Astrocyte (in vitro differentiated cells and primary cell): ENCODE results near the gene RNF149.

Experiments used
- CTCF ChIP-seq: IDR thresholded peaks from 2 replicates; pipeline ENCODE4 v1.5.1; 2011; ENCODE audit warnings: low read depth, mild to moderate bottlenecking, inconsistent platforms, low read length, moderate library complexity; ENCODE audit not compliant: insufficient read depth
- EZH2 ChIP-seq: IDR thresholded peaks from 2 replicates; pipeline ENCODE4 v1.6.1; 2012; ENCODE audit warnings: mild to moderate bottlenecking, low read length, inconsistent platforms; ENCODE audit not compliant: insufficient read depth

GRCh38 chr2:101348883-101349282 lies 40.4 kb upstream of the RNF149 start:
- TF ChIP-seq CTCF = no peak
- no peak for TF ChIP-seq EZH2
